Activated T-helper 2 cell treated with anti-CD3 and anti-CD28 coated beads, Interferon-gamma antibody, Interleukin-2, Interleukin-4, amounts not matched to agents 10 μg/mL and 5 μg/mL and 100 μg/mL, durations not matched to agents 14 hours and 24 hours and 36 hours (primary cell): ENCODE results near the gene EPGN. TPM values are rescaled to one million over a fixed set of nuclear protein-coding genes. Genes with fewer than 3 reads are reported as not detected.

Experiments
- DNase-seq: peaks from one replicate; pipeline ENCODE4 v3.0.0; 2021; ENCODE audit warnings: low spot score
- H3K27ac Mint-ChIP-seq: one replicate; pipeline ENCODE4 v1.8.0; 2021; ENCODE audit warnings: mixed read lengths
- H3K27me3 Mint-ChIP-seq: one replicate; pipeline ENCODE4 v1.8.0; 2021; ENCODE audit warnings: low read depth, mixed read lengths
- H3K36me3 Mint-ChIP-seq: one replicate; pipeline ENCODE4 v1.8.0; 2021; ENCODE audit warnings: low read depth, mixed read lengths
- H3K4me1 Mint-ChIP-seq: one replicate; pipeline ENCODE4 v1.8.0; 2021; ENCODE audit warnings: low read depth, mixed read lengths
- H3K4me3 Mint-ChIP-seq: one replicate; pipeline ENCODE4 v1.8.0; 2021; ENCODE audit warnings: low read depth, mild to moderate bottlenecking, moderate library complexity, mixed read lengths
- H3K9me3 Mint-ChIP-seq: one replicate; pipeline ENCODE4 v1.8.0; 2021; ENCODE audit warnings: mixed read lengths
- intact Hi-C: fragments of 100-400 bp; cut with micrococcal nuclease; formaldehyde crosslinking; loops from one replicate; pipeline ENCODE4 v1.15.1; 2023
- total RNA-seq: library from RNA; stranded (reverse); gene quantifications from 2 replicates; pipeline ENCODE4 v1.2.3, GENCODE V29; 2022

Gene EPGN, protein sequence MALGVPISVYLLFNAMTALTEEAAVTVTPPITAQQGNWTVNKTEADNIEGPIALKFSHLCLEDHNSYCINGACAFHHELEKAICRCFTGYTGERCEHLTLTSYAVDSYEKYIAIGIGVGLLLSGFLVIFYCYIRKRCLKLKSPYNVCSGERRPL
- total RNA-seq = not detected in 2 replicates

DNA sequence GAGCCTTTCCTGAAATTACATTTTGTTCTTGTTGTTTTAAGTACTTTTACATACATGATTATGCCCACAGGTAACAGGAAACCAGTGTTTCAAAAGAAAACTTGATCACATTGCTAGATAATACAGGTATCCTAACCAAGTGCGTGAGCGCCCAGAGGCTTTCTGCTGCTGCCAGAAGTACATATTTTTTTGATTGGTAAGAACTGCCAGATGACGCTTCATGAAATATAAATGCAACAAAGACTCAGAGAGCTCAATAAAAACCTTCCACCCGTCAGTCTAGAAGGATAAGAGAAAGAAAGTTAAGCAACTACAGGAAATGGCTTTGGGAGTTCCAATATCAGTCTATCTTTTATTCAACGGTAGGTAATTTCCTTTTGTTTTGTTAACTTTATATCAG, at the start of gene EPGN:
Gene EPGN (plus strand): TSS at position 256 of the 400 bp plus-strand sequence. CDS start 64 bp downstream, at position 320.
- no peak within 1 kb of the TSS for H3K4me3 Mint-ChIP-seq
- DNase-seq = no peak
- H3K9me3 Mint-ChIP-seq = no peaks in the 10 kb centered on the region
- H3K36me3 Mint-ChIP-seq = no peaks in the 10 kb centered on the region
- H3K4me1 Mint-ChIP-seq = peaks cover 18% of the 10 kb centered on the region
- H3K27ac Mint-ChIP-seq = no peak within 1 kb of the TSS
- H3K27me3 Mint-ChIP-seq = no peaks in the 10 kb centered on the region
- intact Hi-C loops = no loop called here

DNA sequence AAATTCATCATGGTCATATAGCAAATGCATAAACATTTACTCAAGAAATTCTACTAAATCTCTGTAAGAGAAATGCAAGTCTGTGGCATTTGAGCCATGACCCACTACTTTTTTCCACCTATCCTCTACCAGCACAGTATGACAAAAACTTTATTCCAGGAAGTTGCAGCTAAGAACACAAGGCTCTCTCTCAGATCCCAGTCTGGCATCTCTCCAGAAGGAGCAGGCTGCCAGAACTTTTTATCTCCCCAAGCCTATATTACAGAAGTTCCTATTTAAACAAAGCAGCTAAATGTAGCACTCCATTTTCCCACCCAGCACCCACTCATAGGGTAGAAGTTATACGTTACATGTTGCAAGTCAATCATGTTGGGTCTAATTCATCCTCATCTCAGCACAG, 49.3 kb upstream of the EPGN start:
- no peak overlapping the region for H3K27ac Mint-ChIP-seq
- no peak for DNase-seq
- H3K36me3 Mint-ChIP-seq = no peaks in the 10 kb centered on the region
- H3K4me3 Mint-ChIP-seq = no peak overlapping the region
- intact Hi-C loops = no loop called here
- H3K9me3 Mint-ChIP-seq = peaks cover under 1% of the 10 kb centered on the region
- H3K4me1 Mint-ChIP-seq = no peaks in the 10 kb centered on the region
- no peaks in the 10 kb centered on the region for H3K27me3 Mint-ChIP-seq

DNA sequence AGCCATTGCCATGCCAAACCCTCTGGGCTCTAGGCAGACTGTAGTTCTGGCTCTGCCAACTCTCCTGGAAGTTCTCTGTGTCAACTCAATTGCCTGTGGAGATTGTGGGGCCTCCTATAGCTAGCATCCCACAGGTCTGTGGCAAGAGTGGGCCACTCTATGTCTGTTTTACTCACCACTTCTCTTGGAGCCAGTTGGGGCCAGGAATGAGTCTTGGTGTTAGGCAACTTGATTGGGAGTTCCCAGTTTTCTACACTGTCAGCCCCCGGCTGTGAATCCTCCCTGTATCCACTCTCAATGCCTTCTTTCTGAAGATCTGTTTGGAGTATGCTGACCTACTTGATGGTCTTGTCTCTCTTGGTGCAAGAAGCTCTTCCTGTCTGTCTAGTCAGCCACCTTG, 48.2 kb upstream of the EPGN start:
- intact Hi-C loops = no loop called here
- Mint-ChIP-seq H3K4me1 (no peaks in the 10 kb centered on the region), H3K27ac (no peak overlapping the region), H3K4me3 (no peak overlapping the region), H3K27me3 (no peaks in the 10 kb centered on the region), H3K9me3 (no peaks in the 10 kb centered on the region), H3K36me3 (no peaks in the 10 kb centered on the region)
- no peak for DNase-seq

DNA sequence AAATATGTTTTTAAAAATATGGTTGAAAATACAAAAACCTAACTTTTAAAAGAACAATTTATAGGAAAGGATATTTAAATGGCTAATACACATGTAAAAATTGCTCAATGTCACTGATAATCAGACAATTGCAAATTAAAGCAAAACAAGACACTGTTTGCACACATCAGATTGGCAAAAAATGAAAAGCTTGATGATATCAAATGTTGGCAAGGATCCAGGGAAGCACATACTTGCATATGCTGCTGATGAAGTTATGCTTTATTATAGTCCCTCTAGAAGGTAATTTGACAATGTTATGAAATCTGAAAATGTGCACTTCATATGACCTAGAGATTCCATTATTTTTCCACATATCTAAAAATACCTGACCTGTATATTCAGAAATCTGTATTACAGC, 45.7 kb upstream of the EPGN start:
- Mint-ChIP-seq H3K4me3 (no peak overlapping the region), H3K36me3 (no peaks in the 10 kb centered on the region), H3K27ac (no peak overlapping the region), H3K27me3 (no peaks in the 10 kb centered on the region), H3K4me1 (no peaks in the 10 kb centered on the region), H3K9me3 (no peaks in the 10 kb centered on the region)
- no peak for DNase-seq
- intact Hi-C loops = no loop called here

DNA sequence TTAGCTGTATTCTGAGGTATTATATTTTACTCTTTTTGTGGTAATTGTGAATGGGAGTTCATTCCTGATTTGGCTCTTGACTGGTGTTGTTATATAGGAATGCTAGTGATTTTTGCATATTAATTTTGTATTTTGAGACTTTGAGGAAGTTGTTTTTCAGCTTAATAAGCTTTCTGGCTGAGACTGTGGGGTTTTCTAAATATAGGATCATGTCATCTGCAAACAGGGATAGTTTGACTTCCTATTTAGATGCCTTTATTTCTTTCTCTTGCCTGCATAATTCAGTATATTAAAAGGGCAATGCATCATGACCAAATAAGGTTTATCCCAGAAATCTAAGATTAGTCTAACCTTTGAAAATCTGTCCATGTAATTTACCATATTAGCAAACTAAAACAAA, 44.7 kb upstream of the EPGN start:
- Mint-ChIP-seq H3K4me3 (no peak overlapping the region), H3K36me3 (no peaks in the 10 kb centered on the region), H3K4me1 (peaks cover 6% of the 10 kb centered on the region), H3K9me3 (no peaks in the 10 kb centered on the region), H3K27ac (no peak overlapping the region), H3K27me3 (no peaks in the 10 kb centered on the region)
- no peak for DNase-seq
- intact Hi-C loops = no loop called here

DNA sequence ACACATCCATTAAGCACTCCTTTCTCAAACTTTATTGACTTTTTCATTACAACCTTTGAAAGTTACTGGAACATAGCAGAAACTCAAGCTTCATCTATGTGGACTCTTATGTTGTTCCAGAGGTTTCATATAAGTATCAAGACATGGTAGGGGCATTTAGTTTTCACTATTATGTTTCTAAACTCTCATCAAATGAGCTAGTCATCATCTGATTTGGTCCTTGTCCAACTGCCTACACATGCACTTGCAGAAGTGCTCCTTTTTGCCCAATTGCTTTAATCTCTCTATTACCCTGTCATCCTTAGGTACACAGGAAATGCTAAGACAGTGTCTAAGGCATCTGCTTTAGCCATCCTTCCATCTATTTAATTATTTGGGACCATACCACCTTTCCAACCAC, 42.2 kb upstream of the EPGN start:
- intact Hi-C loops = no loop called here
- Mint-ChIP-seq H3K36me3 (no peaks in the 10 kb centered on the region), H3K27me3 (no peaks in the 10 kb centered on the region), H3K9me3 (no peaks in the 10 kb centered on the region), H3K27ac (no peak overlapping the region), H3K4me1 (peaks cover 6% of the 10 kb centered on the region), H3K4me3 (no peak overlapping the region)
- no peak for DNase-seq

DNA sequence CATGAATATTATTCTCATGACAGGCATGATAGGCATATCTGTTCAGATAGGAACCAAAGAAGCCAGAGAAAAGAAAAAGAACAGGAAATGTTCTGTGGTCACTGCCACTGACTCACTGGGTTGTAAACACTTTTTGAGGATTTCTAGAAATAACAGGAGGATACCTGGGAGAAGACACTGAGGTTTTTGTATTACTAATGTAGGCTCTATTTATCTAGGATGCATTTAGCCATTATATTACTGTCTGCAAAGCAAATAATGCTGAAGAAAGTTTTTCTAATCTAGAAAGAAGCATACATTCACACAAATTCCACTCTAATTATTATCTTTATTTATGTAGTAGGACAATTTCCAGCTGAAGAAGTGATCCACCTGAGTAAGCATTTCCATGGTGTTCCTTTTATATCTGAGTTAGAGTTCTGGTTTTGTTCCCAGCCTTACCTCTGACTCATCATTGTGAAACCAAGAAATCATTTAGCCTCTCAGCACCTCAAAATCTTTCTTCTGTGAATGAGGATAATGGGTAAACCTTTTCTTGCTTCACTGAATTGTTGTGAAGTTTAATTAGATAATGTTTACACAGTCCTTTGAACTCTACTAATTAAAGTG, 40.2 kb upstream of the EPGN start:
- no peak for DNase-seq
- H3K27ac Mint-ChIP-seq = no peak overlapping the region
- H3K36me3 Mint-ChIP-seq = no peaks in the 10 kb centered on the region
- intact Hi-C loops = no loop called here
- H3K9me3 Mint-ChIP-seq = no peaks in the 10 kb centered on the region
- no peak overlapping the region for H3K4me3 Mint-ChIP-seq
- H3K27me3 Mint-ChIP-seq = no peaks in the 10 kb centered on the region
- H3K4me1 Mint-ChIP-seq = peaks cover 6% of the 10 kb centered on the region

DNA sequence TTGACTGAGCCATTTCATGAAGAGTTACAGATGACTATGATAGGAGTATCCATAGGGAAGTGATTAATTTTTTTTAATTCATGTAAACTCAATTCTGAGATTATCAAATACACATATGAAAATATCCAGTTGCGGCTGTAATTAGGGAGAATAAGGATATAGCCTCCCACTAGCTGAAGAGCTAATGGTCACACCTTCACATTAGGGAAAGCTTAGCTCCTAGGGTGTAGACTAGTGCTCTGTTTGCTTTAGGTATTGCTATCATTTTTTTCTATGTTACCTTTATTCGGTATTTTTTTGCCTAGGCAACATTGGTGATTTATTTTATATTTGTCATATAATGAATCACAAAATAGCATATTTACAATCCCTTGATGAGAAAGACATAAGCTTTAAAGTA, 39.6 kb upstream of the EPGN start:
- H3K9me3 Mint-ChIP-seq = no peaks in the 10 kb centered on the region
- H3K4me1 Mint-ChIP-seq = peaks cover 6% of the 10 kb centered on the region
- H3K27ac Mint-ChIP-seq = no peak overlapping the region
- intact Hi-C loops = no loop called here
- no peaks in the 10 kb centered on the region for H3K36me3 Mint-ChIP-seq
- H3K27me3 Mint-ChIP-seq = no peaks in the 10 kb centered on the region
- H3K4me3 Mint-ChIP-seq = no peak overlapping the region
- no peak for DNase-seq

DNA sequence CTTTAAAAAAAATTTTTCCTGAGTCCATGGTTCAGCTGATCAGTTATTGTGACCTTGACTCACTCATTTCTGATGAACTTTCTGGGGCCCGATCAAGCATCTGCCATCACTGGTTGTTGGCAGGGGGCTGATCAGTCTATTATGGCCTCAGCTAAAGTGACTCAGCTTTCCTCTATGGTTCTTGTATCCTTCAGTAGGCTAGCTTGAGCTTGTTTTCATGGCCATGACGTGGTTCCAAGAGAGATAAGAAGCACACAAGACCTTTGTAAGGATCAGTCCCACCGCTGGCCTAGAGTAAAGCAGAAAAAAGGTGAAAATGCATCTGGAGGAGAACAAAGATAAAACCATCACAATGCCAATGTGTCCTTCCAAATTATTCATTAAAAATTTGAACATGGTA, 29.8 kb upstream of the EPGN start:
- Mint-ChIP-seq H3K9me3 (no peaks in the 10 kb centered on the region), H3K36me3 (no peaks in the 10 kb centered on the region)
- intact Hi-C loops = no loop called here

DNA sequence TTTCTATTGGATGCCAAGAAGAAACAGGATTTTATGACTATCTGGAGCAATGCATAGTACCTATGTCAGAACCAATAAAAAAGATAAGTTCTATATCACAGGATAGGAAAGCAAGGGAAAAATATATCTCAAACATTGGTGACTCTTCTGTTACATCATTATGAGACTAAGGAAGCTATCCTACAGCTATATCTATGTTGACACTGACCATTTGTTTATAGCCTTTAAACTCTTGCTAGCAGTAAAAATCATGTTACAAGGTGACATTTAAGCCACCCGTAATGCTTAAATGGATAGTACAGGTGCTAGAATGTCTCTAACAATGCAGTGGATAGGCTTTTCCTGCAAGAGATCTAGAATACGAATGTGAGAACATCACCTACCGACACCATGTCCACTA, 28.6 kb upstream of the EPGN start:
- Mint-ChIP-seq H3K27ac (no peak overlapping the region), H3K4me1 (no peaks in the 10 kb centered on the region)
- intact Hi-C loops = no loop called here

More for the DNA sequence above, 29.8 kb upstream of the EPGN start:
- Mint-ChIP-seq H3K4me3 (no peak overlapping the region), H3K27ac (no peak overlapping the region), H3K4me1 (no peaks in the 10 kb centered on the region), H3K27me3 (no peaks in the 10 kb centered on the region)
- DNase-seq = no peak

DNA sequence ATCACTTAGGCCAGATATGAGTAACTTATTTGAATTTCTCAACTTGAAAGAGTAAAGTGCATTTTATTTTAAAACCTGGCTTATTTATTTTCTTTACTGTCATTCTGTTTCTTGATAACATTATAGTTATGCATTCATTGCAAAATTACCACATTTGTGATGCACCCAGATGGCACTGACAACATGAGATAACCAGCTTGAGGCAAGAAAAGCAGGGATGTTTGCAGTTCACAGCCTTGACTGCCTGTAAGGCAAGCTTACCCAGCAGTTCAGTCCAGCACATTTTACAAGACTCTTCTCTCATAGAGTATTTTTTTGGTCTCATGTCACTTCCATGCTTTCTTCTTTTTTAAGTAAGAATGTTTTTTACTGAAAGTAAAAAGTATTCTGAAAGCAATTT, 25.3 kb upstream of the EPGN start:
- H3K27ac Mint-ChIP-seq = no peak overlapping the region
- H3K9me3 Mint-ChIP-seq = no peaks in the 10 kb centered on the region
- H3K36me3 Mint-ChIP-seq = no peaks in the 10 kb centered on the region
- intact Hi-C loops = no loop called here
- no peak for DNase-seq
- no peaks in the 10 kb centered on the region for H3K27me3 Mint-ChIP-seq
- no peak overlapping the region for H3K4me3 Mint-ChIP-seq
- H3K4me1 Mint-ChIP-seq = no peaks in the 10 kb centered on the region

More for the DNA sequence above, 28.6 kb upstream of the EPGN start:
- no peak for DNase-seq
- Mint-ChIP-seq H3K4me3 (no peak overlapping the region), H3K27me3 (no peaks in the 10 kb centered on the region), H3K9me3 (no peaks in the 10 kb centered on the region), H3K36me3 (no peaks in the 10 kb centered on the region)

DNA sequence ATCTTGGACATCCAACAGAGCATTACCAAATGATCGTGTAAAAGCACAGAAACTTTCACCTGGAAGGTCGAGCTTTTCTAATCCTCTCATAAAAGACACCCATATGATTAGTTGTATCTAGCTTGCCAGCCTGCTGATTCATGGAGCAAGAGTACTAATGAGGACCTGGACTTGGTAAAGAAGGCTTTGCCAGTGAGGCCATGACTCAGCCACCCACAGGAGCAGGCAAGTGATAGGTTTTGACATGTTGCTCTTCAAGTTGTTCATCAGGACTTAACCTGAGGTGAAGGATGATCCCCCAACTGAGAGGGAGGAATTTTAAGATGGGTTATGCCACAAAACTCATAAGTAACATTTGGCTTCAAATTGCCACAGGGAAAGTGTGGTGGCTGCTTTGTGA, 24.7 kb upstream of the EPGN start:
- intact Hi-C loops = no loop called here

DNA sequence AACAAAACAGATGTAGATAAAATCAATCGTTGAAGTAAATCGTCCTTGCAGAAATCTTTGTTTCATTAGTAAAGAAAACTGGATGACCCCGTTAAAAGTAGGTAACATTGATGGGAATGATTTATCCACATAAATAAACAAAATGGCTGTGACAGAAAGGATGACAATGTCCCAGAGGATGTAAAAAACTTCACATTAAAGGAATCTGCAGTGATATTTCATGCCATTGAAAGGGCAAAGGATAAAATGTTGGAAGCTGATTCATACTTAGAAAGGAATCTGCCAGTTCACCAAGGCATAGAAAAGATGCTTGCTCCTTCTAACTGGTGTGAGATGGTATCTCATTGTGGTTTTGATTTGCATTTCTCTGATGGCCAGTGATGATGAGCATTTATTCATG, 24.2 kb upstream of the EPGN start:
- DNase-seq = no peak
- Mint-ChIP-seq H3K4me3 (no peak overlapping the region), H3K9me3 (no peaks in the 10 kb centered on the region), H3K4me1 (no peaks in the 10 kb centered on the region), H3K27me3 (no peaks in the 10 kb centered on the region), H3K36me3 (no peaks in the 10 kb centered on the region), H3K27ac (no peak overlapping the region)
- intact Hi-C loops = no loop called here

More for the DNA sequence above, 24.7 kb upstream of the EPGN start:
- H3K9me3 Mint-ChIP-seq = no peaks in the 10 kb centered on the region
- no peaks in the 10 kb centered on the region for H3K27me3 Mint-ChIP-seq
- no peaks in the 10 kb centered on the region for H3K4me1 Mint-ChIP-seq
- no peak for DNase-seq
- H3K36me3 Mint-ChIP-seq = no peaks in the 10 kb centered on the region
- no peak overlapping the region for H3K4me3 Mint-ChIP-seq
- no peak overlapping the region for H3K27ac Mint-ChIP-seq

DNA sequence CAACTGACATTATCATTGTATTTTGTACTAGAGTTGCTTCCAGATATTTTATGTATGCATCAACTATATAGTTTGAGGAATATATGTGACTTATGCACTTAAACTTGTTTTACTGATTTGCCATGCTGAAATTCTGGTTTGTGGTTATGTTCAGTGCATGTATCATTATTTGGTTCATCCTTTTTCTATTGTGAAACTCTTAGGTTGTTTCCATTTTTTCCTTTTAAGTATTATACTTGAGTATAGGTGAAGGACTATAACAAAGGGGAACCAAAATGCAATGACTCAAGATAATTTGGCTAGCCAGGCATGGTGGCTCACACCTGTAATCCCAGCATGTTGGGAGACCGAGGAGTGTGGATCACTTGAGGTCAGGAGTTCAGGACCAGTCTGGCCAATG, 21.1 kb upstream of the EPGN start:
- no peaks in the 10 kb centered on the region for H3K27me3 Mint-ChIP-seq
- H3K4me1 Mint-ChIP-seq = no peaks in the 10 kb centered on the region
- H3K27ac Mint-ChIP-seq = no peak overlapping the region
- intact Hi-C loops = no loop called here
- no peak for DNase-seq
- no peaks in the 10 kb centered on the region for H3K9me3 Mint-ChIP-seq
- H3K36me3 Mint-ChIP-seq = no peaks in the 10 kb centered on the region
- no peak overlapping the region for H3K4me3 Mint-ChIP-seq
